ENCODE results near the gene PRAMEF10. TPM values are rescaled to one million over a fixed set of nuclear protein-coding genes. Genes with fewer than 3 reads are reported as not detected.
"Not testable (repeated sequence)": the region's sequence is repeated elsewhere in the genome, so short reads cannot be mapped to it uniquely, and the experiment has no call there.

PRAMEF10 gene
- total and polyA plus RNA-seq, 4 donors = not detected

DNA sequence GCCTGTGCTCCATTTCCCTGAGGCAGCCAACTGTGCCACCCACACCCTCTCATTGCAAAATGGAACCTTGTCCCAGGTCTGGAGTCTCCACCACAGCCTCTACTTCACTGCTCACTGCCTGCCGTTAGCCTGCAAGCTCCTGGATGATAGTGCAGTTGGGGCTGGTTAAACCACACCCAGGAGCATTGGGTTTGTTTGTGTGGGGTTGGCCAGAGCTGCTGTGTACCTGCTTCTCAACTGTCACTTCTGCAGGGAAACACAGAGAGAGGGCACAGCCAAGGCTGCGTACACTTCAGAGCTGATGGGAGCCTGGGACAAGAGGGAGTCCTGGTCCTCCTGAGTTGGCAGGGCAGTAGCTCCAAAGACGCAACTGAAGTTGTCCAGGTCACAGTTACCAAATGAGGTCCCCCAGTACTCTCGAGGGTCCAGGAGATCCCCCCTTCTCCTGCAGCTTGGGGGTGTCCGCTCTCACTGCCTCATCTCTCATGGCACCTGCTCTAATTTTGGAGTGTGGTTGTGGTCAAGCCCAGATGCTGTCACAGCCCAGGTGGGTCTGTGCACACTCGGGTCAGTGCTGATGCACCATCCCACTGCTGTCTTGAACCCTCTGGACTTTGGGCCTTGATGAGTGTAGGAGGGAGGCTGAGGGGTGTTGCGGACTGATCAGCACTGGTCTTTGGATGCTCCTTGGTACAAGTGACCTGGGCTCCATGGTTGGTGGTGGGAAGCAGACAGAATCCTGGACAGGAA lies 34.8 kb downstream of the PRAMEF10 start:
- WGBS (ENCODE audit: insufficient coverage) = no CpG with 5 or more reads among the region's 7 CpGs

DNA sequence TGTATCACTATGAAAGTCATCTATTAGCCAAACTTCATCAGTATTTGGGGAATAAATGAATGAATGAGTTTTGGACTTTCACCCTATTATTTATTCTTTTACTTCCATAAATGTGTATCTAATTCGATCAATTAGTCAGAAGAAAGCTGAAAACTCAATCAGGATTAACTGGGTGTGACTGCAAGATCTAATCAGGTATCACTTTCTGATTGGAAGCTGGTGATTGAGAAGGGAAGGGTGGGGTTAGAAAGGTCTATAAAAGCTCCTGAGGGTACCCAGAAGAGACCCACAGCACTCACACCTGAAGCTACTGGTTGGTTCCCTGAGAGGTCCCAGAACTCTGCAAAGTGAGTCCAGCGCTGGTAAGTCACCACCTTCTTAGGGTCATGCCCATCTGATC lies 41.3 kb downstream of the PRAMEF10 start, which contains the start of gene PRAMEF2:
PRAMEF2 (plus strand) TSS at position 301 of the 400 bp plus-strand sequence. CDS start 1,924 bp downstream, outside the sequence.
- not testable (repeated sequence) for H3K4me3 ChIP-seq (ENCODE audit: low read depth, low read length); H3K9me3 ChIP-seq (ENCODE audit: control insufficient read depth, insufficient read depth, low read length); H3K27me3 ChIP-seq (ENCODE audit: control insufficient read depth, insufficient read depth, low read length); DNase-seq (ENCODE audit: low read depth in 4 of 6, low spot score in 6 of 6); H3K4me1 ChIP-seq (ENCODE audit: control insufficient read depth, insufficient read depth, low read length); H3K27ac ChIP-seq (ENCODE audit: low read depth, low read length); H3K36me3 ChIP-seq (ENCODE audit: control insufficient read depth, insufficient read depth, low read length)
- no CpG with 5 or more reads among the region's 2 CpGs for WGBS (ENCODE audit: insufficient coverage)

More for the DNA sequence above, 34.8 kb downstream of the PRAMEF10 start:
- H3K9me3 ChIP-seq (ENCODE audit: control insufficient read depth, insufficient read depth, low read length); H3K27ac ChIP-seq (ENCODE audit: low read depth, low read length); H3K4me1 ChIP-seq (ENCODE audit: control insufficient read depth, insufficient read depth, low read length); H3K36me3 ChIP-seq (ENCODE audit: control insufficient read depth, insufficient read depth, low read length); H3K4me3 ChIP-seq (ENCODE audit: low read depth, low read length); DNase-seq (ENCODE audit: low read depth in 4 of 6, low spot score in 6 of 6); H3K27me3 ChIP-seq (ENCODE audit: control insufficient read depth, insufficient read depth, low read length): not testable (repeated sequence)

DNA sequence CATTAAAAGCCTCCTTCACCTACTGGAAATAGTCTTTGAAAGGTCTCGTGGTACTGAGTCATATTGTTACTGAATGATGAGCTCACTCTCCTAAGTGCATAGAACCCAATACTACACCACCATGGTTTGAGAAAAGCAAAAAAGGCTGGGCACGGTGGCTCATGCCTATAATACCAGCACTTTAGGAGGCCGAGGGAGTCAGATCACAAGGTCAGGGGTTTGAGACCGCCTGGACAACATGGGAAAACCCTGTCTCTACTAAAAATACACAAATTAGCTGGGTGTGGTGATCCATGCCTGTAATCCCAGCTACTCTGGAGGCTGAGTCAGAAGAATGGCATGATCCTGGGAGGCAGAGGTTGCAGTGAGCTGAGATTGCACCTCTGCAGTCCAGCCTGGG lies 46.3 kb downstream of the PRAMEF10 start:
- Histone ChIP-seq H3K4me1 (ENCODE audit: control insufficient read depth, insufficient read depth, low read length) (no peaks in the 10 kb centered on the region), H3K9me3 (ENCODE audit: control insufficient read depth, insufficient read depth, low read length) (no peaks in the 10 kb centered on the region), H3K27ac (ENCODE audit: low read depth, low read length) (no peak overlapping the region), H3K36me3 (ENCODE audit: control insufficient read depth, insufficient read depth, low read length) (no peaks in the 10 kb centered on the region), H3K4me3 (ENCODE audit: low read depth, low read length) (no peak overlapping the region), H3K27me3 (ENCODE audit: control insufficient read depth, insufficient read depth, low read length) (no peaks in the 10 kb centered on the region)
- 80% methylated on average over 1 of the region's 4 CpGs for WGBS (ENCODE audit: insufficient coverage)
- no peak for DNase-seq (ENCODE audit: low read depth in 4 of 6, low spot score in 6 of 6)

DNA sequence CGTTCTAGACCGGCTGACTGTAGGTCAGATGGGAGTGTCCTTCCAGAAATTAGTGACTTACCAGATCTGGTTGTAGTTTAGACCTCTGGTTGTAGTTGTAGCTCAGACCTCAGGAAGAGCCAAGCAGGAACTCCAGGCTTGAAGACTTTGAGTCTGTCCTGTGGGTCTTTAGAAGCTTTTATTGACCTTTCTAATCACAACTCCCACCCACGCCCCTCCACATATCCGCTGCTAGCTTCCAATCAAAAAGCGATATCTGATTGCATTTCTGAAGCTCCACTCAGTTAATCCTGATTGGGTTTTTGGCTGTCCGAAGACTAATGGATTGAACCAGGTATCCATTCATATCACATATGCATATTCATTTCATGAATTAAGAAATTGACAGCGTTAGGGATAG lies 49.5 kb downstream of the PRAMEF10 start, which contains the start of gene HNRNPCL1:
HNRNPCL1 (minus strand) TSS at position 101 of the 400 bp plus-strand sequence. CDS start 431 bp downstream, outside the sequence.
- H3K36me3 ChIP-seq (ENCODE audit: control insufficient read depth, insufficient read depth, low read length); H3K4me3 ChIP-seq (ENCODE audit: low read depth, low read length); H3K4me1 ChIP-seq (ENCODE audit: control insufficient read depth, insufficient read depth, low read length); DNase-seq (ENCODE audit: low read depth in 4 of 6, low spot score in 6 of 6); H3K27me3 ChIP-seq (ENCODE audit: control insufficient read depth, insufficient read depth, low read length); H3K27ac ChIP-seq (ENCODE audit: low read depth, low read length); H3K9me3 ChIP-seq (ENCODE audit: control insufficient read depth, insufficient read depth, low read length): not testable (repeated sequence)
- WGBS (ENCODE audit: insufficient coverage) = 95% methylated on average over 3 of the region's 7 CpGs

Small RNA genes lying within 50 kb of the gene (small RNA-seq; reads per million reads assigned to genes)
- gene RNU6-1072P (ENCODE audit: low replicate concordance) = not detected

Other genes starting within 250 kb of the PRAMEF10 start
- not detected for gene AADACL3, start 182.2 kb downstream of the PRAMEF10 start, total RNA-seq
- gene AADACL3, start 182.2 kb downstream of the PRAMEF10 start, polyA plus RNA-seq (ENCODE audit: insufficient read length in 2 of 2) = not detected
- gene CFAP107, start 152.1 kb downstream of the PRAMEF10 start, total RNA-seq = 1 to 10 TPM in 1 of 2 donors, under 1 TPM in 1; 0.69 to 2.3 TPM
- 1 to 10 TPM; 7.0 to 7.5 TPM for gene CFAP107, start 152.1 kb downstream of the PRAMEF10 start, polyA plus RNA-seq (ENCODE audit: insufficient read length in 2 of 2)
- not detected for gene PRAMEF12, start 124.5 kb downstream of the PRAMEF10 start, total RNA-seq
- gene PRAMEF12, start 124.5 kb downstream of the PRAMEF10 start, polyA plus RNA-seq (ENCODE audit: insufficient read length in 2 of 2) = under 1 TPM; 0.14 to 0.15 TPM
- not detected for gene PRAMEF1, start 106.9 kb downstream of the PRAMEF10 start, total RNA-seq
- gene PRAMEF1, start 106.9 kb downstream of the PRAMEF10 start, polyA plus RNA-seq (ENCODE audit: insufficient read length in 2 of 2) = not detected
- gene PRAMEF11, start 66.9 kb downstream of the PRAMEF10 start, total RNA-seq = not detected
- gene PRAMEF11, start 66.9 kb downstream of the PRAMEF10 start, polyA plus RNA-seq (ENCODE audit: insufficient read length in 2 of 2) = not detected
- not detected for gene HNRNPCL1, start 49.5 kb downstream of the PRAMEF10 start, total RNA-seq
- gene HNRNPCL1, start 49.5 kb downstream of the PRAMEF10 start, polyA plus RNA-seq (ENCODE audit: insufficient read length in 2 of 2) = not detected
- gene PRAMEF2, start 41.2 kb downstream of the PRAMEF10 start, total RNA-seq = not detected
- gene PRAMEF2, start 41.2 kb downstream of the PRAMEF10 start, polyA plus RNA-seq (ENCODE audit: insufficient read length in 2 of 2) = not detected
- not detected for gene PRAMEF4, start 12.1 kb downstream of the PRAMEF10 start, total RNA-seq
- not detected for gene PRAMEF4, start 12.1 kb downstream of the PRAMEF10 start, polyA plus RNA-seq (ENCODE audit: insufficient read length in 2 of 2)
- gene PRAMEF7, start 18.3 kb upstream of the PRAMEF10 start, total RNA-seq = not detected
- gene PRAMEF7, start 18.3 kb upstream of the PRAMEF10 start, polyA plus RNA-seq (ENCODE audit: insufficient read length in 2 of 2) = not detected
- gene PRAMEF6, start 49.3 kb upstream of the PRAMEF10 start, total RNA-seq = not detected
- gene PRAMEF6, start 49.3 kb upstream of the PRAMEF10 start, polyA plus RNA-seq (ENCODE audit: insufficient read length in 2 of 2) = not detected
- not detected for gene PRAMEF27, start 158.3 kb upstream of the PRAMEF10 start, total RNA-seq
- not detected for gene PRAMEF27, start 158.3 kb upstream of the PRAMEF10 start, polyA plus RNA-seq (ENCODE audit: insufficient read length in 2 of 2)
- not detected for gene HNRNPCL3, start 162.5 kb upstream of the PRAMEF10 start, total RNA-seq
- gene HNRNPCL3, start 162.5 kb upstream of the PRAMEF10 start, polyA plus RNA-seq (ENCODE audit: insufficient read length in 2 of 2) = not detected
- not detected for gene PRAMEF25, start 172.5 kb upstream of the PRAMEF10 start, total RNA-seq
- gene PRAMEF25, start 172.5 kb upstream of the PRAMEF10 start, polyA plus RNA-seq (ENCODE audit: insufficient read length in 2 of 2) = not detected
- gene HNRNPCL2, start 218.6 kb upstream of the PRAMEF10 start, total RNA-seq = not detected
- gene HNRNPCL2, start 218.6 kb upstream of the PRAMEF10 start, polyA plus RNA-seq (ENCODE audit: insufficient read length in 2 of 2) = under 1 TPM in 1 of 2 donors, not detected in 1; 0.27 TPM

Measured in spinal cord (tissue), 10 donors.